ENCODE results near the gene MYL5.
A peak's percentile ranks its signal among the peaks of the same experiment; 100 is the strongest.
"Not testable (repeated sequence)": the region's sequence is repeated elsewhere in the genome, so short reads cannot be mapped to it uniquely, and the experiment has no call there.

Gene MYL5, protein sequence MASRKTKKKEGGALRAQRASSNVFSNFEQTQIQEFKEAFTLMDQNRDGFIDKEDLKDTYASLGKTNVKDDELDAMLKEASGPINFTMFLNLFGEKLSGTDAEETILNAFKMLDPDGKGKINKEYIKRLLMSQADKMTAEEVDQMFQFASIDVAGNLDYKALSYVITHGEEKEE

DNA sequence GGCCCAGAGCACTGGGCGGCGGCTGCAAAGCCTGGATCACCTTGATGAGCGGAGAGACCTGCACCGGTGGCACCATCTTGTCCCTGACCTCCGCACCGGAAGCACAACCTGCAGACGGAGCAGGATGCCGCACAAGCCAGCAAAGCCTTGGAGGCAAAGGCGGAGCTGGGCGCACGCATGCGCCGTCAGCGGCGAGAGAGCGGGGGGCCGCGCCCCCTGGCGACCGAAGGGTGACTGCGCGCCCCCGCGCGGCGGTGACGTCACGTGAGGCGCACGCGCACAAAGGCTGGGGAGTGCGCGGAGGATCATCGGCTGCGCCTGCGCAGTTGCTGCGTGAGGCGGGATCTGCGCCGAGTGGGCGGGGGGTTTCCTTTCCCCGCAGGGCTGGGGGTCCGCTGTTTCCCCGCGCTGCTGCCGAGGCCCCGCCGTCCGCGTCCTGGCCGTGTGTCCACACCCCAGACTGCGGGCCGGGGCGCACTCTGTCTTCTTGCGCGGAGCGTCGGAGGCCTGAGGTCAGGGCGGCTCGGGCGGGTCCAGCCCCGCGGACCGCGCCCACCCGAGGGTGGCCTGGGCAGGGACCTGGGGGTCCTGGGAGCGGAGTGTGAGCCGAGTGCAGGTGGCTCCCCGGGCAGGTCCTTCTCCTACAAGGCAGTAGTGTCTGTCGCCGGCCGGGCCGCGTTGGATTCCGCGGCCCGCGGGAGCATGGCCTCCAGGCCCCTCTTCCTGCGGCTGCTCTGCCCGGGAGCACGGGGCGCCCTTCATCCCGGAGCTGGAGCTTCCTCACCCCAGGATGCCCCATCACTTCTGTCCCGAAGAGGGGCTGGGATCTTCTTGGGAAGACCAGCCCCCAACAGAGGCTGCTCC, at the start of gene MYL5, which contains the start of gene ATP5ME:
Gene MYL5, plus strand, starts transcription at position 371 of the 864 bp plus-strand sequence. CDS start 3,485 bp downstream, outside the sequence.
Gene ATP5ME, minus strand, starts transcription at position 105 of the 864 bp plus-strand sequence. Its CDS starts 29 bp downstream, at position 76.
- peak; percentile 97 for DNase-seq (ENCODE audit: low spot score)

DNA sequence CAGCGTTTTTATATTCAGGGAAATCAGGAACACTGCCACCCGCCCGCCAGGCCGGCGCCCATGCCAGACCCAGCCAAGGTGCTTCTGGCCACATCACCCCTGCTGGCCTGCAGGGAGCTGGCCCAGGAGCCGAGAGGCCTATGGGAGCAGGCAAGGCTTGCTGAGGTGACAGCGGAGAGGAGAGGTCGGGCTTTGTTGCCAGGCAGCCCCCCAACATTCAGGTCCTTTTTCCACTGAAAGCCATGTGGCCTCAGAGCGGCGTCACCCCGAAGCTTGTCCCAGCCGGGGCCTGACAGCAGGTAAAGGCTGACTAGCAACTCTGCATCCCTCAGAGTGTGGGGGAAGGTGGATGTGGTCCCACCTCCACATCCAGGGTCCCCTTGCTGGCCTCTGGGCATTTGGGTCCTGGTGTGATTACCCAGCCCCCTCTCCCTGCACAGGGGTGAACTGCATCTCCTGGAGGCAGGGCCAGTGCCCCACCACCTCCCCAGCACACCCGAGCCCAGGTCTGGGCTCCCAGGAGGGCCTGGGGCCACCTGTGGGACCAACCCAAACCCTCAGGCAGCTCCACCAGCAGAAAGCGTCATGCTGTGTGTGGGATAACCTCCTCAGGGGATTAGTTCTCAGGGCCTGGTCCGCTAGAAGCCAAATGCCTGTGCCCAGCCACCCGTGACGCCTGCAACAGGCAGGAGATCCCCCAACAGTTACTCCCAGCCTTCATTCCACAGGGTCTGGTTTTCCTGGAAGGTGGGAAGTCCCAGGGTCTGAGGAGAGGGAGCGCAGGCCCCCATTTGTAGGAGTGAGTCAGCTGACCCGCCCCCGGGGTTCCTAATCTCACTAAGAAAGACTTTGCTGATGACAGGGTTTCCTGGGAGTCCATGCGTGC, 49.4 kb upstream of the MYL5 start, which contains the start of gene PDE6B:
Gene PDE6B, plus strand, starts transcription at position 869 of the 886 bp plus-strand sequence. CDS start 54 bp downstream, outside the sequence.
- no peak for DNase-seq (ENCODE audit: low spot score)

DNA sequence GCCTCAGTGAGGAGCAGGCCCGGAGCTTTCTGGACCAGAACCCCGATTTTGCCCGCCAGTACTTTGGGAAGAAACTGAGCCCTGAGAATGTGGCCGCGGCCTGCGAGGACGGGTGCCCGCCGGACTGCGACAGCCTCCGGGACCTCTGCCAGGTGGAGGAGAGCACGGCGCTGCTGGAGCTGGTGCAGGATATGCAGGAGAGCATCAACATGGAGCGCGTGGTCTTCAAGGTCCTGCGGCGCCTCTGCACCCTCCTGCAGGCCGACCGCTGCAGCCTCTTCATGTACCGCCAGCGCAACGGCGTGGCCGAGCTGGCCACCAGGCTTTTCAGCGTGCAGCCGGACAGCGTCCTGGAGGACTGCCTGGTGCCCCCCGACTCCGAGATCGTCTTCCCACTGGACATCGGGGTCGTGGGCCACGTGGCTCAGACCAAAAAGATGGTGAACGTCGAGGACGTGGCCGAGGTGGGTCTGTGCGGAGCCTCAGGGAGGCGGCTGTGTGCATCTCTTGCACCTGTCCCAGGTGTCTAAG, 48.6 kb upstream of the MYL5 start:
- no peak for DNase-seq (ENCODE audit: low spot score)

DNA sequence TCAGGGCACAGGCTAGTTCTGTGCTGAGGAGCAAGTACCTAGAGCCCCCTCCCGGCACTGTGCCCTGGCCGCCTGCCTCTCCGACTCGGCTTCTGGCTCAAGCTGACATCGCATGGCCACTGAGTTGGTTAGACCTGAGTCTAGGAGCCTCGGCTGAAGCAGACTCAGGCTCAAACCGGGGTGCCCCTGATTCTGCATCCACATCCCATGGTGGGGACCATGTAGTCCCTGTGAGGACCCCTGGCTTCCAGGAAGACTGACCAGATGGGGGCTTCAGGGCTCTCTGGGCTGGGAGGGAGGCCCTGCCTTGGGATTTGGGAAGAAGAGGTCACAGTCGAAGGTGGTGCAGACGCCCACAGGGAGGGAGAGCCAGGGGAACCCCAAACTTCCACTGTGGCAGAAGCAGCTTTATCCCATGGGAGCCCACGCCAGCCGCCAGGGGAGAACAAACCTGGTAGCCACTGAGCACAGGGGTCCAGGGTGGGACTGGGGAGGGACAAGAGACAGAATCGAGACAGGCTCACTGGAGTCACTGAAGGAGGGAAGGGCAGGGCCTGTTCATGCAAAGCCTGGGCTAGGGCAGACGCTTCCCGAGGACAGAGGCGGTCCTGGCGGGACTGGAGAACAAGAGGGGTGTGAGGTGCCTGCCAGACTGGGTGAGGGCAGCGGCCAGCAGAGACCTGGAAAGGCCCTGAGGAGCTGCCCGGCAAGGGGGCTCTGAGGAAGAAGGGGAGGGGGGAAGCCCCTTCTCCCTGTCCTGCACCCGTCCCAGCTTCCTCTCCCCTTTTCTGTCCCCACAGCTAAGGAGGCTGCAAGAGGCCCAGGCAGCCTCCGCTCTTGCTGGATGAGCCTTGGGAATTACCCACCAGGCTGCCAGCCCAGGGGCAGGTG, 47.9 kb upstream of the MYL5 start:
- DNase-seq (ENCODE audit: low spot score), result no peak

DNA sequence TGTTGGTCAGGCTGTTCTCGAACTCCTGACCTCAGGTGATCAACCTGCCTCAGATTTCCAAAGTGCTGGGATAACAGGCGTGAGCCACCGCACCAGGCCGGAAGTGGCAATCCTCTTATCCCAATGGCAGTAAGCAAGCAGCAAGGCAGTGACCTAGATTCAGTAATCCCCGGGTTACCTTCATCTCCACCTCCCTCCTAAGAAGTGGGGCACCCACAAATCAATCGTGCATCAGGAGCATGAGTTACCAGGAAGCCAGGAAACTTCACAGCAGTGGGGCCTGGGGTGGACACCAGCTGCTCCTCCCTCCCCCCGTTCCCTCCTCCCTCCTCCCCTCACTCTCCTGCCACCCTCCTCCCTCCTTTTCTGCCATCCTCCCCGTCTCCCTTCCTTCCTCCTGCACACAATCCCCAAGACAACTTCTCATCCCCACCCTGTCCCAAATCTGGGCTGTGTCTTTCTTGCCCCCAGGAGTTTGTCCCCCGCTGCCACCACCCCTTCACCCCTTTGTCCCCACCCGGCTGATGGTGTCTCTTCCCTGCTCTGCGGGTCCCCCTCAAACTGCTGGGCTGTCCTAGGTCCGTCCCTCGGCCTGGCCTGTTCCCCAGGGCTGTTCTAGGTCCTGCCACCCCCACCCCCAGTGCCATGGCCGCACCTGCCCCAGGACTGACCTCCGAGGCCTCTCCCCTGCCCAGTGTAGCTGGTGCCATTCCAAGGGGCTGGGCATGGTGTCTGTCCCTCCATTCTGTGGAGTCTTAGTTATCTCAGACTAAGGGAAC, 46.8 kb upstream of the MYL5 start:
- no peak for DNase-seq (ENCODE audit: low spot score)

DNA sequence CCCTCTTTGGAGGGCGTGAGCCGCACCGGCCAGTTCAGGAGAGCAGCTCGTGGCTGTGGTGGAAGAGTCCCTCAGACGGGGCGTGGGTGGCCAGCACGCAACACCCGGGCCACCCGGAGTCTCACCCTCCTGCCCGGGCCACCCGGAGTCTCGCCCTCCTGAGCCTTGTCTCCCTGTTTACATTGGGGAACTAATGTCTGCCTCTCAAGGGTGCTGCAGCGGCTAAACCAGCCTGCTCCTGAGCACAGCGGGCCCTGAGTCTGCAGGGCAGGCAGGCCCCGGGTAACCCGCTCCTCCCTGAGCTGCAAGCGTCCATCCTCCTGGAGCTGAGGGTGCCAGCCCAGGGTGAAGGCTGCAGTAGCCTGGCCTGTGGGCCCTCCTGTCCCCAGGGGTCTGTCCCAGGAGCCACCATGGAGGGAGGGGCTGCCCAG, 46.0 kb upstream of the MYL5 start:
- DNase-seq (ENCODE audit: low spot score), result no peak

DNA sequence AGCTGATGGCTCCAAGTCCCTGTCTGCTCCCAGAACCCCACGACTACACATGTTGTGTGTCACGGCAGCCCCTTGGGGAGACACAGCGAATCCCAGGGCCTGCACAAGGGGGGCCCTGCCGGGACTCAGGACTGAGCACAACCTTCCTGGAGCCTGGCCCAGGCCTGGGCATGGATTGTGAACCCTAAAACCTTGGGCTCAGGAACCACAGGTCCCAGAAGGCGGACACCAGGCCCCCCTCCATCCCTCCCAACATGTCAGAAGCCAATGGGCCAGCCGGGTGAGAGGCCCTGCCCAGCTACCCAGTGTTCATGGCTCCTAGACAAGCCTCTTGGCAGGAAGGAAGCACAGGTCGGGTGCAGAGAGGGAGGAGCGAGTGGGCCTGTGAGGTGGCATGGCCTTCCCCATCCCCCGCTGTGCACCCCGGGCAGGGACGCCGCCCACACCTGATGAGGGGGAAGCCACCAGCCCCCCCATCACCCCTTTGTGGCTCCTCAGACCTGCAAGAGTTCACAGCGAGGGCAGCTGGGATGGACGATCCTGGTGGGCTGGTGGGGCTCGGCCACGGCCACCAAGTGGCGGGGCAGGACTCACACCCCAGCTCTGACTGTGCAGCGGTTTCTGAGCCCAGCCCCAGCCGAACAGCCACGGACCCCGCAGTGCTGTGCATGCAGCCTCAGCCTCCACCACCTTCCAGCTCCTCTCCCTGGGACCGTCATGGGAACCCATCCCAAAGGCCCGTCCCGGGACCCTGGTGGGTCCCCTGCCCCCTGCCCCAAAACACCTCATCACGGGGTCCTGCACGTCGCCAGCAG, 45.3 kb upstream of the MYL5 start:
- no peak for DNase-seq (ENCODE audit: low spot score)

DNA sequence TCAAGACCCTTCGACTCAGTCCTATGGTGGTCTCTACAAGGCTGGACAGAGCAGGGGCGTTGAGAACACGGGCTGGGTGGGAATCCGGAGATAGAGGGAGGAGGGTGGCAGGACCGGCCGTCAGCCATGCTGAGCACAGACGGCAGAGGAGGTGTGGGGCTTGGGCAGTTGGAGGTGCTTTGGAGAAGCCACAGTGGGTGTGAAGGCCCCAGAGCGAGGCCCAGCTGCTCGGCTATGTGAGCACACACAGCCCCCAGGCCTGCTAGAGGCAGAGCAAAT, 44.8 kb upstream of the MYL5 start:
- no peak for DNase-seq (ENCODE audit: low spot score)

DNA sequence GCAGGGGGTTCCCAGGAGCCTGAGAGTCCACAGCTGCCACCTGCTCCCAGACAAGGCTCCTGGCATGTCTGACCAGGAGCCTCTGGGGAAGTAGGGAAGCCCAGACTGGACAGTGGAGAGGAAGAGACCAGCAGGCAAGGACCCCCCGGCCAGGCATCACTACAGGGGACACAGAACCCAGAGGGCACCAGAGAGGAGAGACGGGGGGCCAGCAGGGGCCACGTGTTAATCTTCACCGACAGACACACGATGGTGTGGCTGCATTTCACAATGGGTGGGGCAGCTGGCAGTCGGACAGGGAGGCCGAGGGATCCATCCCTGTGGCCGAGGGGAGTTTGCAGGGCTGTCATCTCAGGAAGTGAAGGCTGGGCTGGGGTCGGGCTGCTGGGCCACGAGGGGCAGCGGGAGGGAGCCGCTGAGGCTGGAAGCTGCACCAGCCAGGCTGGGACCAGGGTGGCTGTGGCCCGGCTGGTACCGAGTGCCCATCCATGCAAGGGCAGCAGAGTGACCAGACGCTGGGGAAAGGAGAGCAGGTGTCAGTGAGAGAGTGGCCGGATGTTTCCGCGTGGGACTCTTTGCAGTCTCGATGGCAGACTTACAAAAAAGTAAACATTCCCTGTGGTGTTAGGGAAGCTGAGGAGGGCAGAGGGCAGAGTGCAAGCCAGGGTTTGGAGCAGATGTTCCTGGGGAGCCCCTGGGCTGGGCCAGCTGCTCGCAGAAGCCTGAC, 44.3 kb upstream of the MYL5 start:
- DNase-seq (ENCODE audit: low spot score), result no peak

DNA sequence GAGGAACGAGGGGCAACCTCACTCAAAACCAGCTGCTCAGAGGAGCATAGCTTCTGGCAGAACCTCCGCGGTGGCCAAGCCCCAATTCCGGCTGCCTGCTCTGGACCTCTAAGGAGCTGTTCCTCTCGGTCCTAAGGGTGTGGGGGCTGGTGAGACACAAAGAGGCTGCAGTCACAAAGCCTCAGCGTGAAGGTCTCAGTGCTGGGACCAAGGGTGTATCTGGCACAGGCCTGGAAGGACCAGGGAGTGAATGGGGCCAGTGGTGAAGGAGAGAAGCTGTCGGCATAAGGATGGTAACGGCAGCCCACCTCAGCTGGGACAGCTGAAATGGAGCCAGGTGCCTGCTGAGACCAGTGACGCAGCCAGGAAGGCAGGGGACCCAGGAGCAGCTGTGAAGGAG, 43.7 kb upstream of the MYL5 start:
- DNase-seq (ENCODE audit: low spot score), result no peak

DNA sequence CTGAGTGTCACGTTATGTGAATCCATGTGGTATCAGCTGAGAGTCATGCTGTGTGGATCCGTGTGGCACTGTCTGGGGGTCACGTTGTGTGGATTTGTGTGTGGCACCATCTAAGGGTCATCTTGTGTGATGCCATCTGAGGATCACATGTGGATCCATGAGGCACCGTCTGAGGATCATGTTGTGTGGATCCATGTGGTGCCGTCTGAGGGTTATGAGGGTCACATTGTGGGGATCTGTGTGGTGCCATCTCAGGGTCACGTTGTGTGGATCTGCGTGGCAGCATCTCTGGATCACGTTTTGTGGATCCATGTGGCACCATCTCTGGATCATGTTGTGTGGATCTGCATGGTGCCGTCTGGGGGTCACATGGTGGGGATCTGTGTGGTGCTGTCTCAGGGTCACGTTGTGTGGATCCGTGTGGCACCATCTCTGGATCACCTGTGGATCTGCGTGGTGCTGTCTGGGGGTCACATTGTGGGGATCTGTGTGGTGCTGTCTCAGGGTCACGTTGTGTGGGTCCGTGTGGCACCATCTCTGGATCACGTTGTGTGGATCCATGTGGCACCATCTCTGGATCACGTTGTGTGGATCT, 42.0 kb upstream of the MYL5 start:
- no peak for DNase-seq (ENCODE audit: low spot score)

DNA sequence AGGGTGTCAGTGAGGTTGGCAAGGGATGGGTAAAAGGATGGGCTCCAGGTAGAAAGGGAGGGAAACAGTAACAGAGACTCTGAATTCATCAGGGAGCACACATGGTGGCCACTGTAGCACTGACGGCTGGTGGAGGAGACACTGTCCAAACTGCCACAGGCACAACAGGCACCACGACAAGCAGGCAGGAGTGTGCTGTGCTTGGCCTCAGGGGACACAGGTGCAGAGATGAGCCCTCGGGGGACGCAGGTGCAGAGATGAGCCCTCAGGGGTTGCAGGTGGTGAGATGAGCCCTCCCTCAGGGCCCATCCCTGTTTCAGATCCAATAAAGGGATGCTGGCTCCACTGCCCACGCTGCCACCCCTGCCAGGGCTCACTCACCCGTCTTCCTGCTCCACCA, 41.4 kb upstream of the MYL5 start:
- no peak for DNase-seq (ENCODE audit: low spot score)

DNA sequence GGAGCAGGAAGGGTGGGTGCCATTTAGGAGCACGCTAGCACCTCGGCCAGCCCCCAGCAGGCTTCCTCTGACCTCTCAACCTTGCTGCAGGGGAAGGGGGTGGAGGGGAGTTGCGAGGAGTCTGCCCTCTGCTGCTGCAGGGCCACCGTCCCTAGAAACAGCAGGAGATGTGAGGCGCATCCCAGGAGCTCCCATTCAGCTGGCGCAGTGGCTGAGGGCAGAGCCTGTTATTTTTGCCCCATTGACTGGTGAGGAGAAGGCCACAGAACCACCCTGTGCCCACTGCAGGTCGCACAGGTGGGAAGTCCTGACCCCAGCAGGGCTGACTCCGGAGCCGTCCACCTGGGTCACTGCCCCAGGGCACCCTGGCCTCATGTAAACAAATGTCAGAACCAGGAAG, 40.9 kb upstream of the MYL5 start:
- no peak for DNase-seq (ENCODE audit: low spot score)

DNA sequence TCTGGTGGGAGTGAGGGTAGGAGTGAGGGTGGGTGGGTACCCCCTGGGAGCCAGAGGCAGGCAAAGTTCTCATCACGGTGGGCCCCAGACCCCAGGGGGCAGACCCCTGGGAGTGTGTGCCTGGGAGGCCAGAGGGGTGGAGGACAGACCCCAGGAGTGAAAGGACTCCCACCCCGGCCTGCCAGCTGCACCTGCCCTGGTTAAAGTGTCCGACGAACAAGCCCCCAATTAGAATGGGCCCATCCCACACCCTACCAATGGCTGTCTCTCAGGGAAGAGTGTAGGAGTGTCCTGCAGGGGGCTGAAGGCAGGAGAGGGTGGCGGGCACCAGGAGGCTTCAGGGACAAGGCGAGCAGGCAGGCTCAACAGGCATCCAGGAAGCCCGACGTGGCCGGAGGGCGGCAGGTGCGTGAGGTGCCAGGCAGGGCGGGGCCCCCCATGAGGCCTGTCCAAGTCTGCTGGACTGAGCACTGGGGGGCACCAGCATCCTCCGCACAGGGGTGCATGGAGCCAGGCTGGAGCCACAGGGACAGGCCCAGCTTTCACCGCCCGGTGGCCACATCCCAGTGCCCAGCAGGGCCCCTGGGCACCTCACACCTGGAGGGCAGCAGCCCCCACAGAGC, 40.3 kb upstream of the MYL5 start:
- no peak for DNase-seq (ENCODE audit: low spot score)

DNA sequence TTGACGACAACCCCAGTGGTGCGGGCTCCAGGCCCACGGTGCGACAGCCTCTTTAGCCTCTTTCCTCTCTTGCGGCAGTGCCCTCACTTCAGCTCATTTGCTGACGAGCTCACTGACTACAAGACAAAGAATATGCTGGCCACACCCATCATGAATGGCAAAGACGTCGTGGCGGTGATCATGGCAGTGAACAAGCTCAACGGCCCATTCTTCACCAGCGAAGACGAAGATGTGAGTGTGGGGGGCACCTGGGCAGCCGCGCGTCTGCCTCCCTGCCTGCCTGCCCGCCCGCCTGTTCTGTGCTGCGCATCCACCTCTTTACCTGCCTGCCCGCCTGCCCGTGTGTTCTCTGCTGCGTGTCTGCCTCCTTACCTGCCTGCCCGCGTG, 39.8 kb upstream of the MYL5 start:
- DNase-seq (ENCODE audit: low spot score), result no peak

DNA sequence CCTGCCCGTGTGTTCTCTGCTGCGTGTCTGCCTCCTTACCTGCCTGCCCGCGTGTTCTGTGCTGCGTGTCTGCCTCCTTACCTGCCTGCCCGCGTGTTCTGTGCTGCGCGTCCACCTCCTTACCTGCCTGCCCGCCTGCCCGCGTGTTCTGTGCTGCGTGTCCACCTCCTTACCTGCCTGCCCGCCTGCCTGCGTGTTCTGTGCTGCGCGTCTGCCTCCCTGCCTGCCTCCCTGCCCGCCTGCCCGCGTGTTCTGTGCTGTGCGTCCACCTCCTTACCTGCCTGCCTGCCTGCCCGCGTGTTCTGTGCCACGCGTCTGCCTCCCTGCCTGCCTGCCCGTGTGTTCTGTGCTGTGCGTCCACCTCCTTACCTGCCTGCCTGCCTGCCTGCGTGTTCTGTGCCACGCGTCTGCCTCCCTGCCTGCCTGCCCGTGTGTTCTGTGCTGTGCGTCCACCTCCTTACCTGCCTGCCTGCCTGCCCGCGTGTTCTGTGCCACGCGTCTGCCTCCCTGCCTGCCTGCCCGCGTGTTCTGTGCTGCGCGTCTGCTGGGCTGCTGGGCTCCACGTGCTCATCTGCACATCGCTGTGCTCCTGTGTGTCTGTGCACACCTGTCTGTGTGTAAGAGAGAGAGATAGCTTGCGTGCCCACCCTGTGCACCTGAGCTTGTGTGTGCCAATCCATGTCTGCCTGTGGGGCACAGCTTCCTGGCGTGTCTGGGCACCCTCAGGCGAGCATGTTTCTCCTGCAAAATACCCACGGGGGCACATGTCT, 39.1 kb upstream of the MYL5 start:
- DNase-seq (ENCODE audit: low spot score), result not testable (repeated sequence)
